Tibial artery (tissue), 4 donors: ENCODE data around the gene CWC27.

Source experiments
- DNase-seq, 2 donors: peaks; one replicate each; pipeline ENCODE4 v3.0.0-alpha.2; 2019
- H3K27ac ChIP-seq, 2 donors: fragments of 200-600 bp; sonication (generic) in 1 of 2; 1 replicate in 1 of 2; 2 replicates in 1 of 2; pipeline ENCODE4 v1.5.1; 2018 to 2019; ENCODE audit warnings: mild to moderate bottlenecking in 1 of 2
- H3K27me3 ChIP-seq, 2 donors: fragments of 200-600 bp; sonication (generic) in 1 of 2; one replicate each; pipeline versions ENCODE4 v1.5.1 to v1.6.0; 2016 to 2019
- H3K36me3 ChIP-seq, 3 donors: fragments of 200-600 bp; sonication (generic) in 2 of 3; one replicate each; pipeline ENCODE4 v1.5.1; 2016 to 2019; ENCODE audit warnings: mild to moderate bottlenecking in 2 of 3
- H3K4me1 ChIP-seq, 4 donors: fragments of 200-600 bp; sonication (generic) in 2 of 4; 1 replicate in 3 of 4; 2 replicates in 1 of 4; pipeline ENCODE4 v1.5.1; 2016 to 2019
- H3K4me3 ChIP-seq, 2 donors: fragments of 200-600 bp; sonication (generic) in 1 of 2; 1 replicate in 1 of 2; 2 replicates in 1 of 2; pipeline ENCODE4 v1.5.1; 2018 to 2019; ENCODE audit warnings: mild to moderate bottlenecking in 2 of 2
- H3K9me3 ChIP-seq, 3 donors: fragments of 200-600 bp; sonication (generic) in 1 of 3; one replicate each; pipeline ENCODE4 v1.5.1; 2016 to 2019
- intact Hi-C: fragments of 100-400 bp; cut with DNase I; formaldehyde crosslinking; loops from one replicate; pipeline ENCODE4 v1.15.0; 2023; ENCODE audit warnings: low total_unique reads
- TF ChIP-seq, protein P1 (sequence below), 2 experiments: fragments of 200-600 bp in 1 of 2; fragments of 450-650 bp in 1 of 2; IDR thresholded peaks; one replicate each; pipeline ENCODE4 v1.5.1; 2017 to 2019; ENCODE audit warnings: antibody characterized with exemption in 2 of 2, mild to moderate bottlenecking in 1 of 2, moderate library complexity in 1 of 2

CWC27 gene

DNA sequence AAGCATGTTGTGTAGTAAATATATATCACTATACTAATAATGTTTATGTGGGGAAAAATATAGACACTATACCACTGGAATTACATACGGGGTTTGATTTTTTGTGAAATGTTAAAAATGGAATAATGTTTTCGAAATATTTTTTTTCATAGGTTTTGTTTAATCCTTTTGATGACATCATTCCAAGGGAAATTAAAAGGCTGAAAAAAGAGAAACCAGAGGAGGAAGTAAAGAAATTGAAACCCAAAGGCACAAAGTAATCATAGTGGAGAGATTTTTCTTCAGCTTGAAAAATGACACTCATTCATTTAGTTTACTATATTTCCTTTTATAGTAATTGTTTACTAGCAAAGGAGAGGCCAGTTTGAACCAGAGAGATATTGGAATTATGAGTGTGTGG, 17.6 kb downstream of the CWC27 start:
- intact Hi-C loops, result no loop called here
- peaks cover 5 to 22% (median 7%) of the 10 kb centered on the region in 3 donors for H3K36me3 ChIP-seq
- TF ChIP-seq, protein P1, sequence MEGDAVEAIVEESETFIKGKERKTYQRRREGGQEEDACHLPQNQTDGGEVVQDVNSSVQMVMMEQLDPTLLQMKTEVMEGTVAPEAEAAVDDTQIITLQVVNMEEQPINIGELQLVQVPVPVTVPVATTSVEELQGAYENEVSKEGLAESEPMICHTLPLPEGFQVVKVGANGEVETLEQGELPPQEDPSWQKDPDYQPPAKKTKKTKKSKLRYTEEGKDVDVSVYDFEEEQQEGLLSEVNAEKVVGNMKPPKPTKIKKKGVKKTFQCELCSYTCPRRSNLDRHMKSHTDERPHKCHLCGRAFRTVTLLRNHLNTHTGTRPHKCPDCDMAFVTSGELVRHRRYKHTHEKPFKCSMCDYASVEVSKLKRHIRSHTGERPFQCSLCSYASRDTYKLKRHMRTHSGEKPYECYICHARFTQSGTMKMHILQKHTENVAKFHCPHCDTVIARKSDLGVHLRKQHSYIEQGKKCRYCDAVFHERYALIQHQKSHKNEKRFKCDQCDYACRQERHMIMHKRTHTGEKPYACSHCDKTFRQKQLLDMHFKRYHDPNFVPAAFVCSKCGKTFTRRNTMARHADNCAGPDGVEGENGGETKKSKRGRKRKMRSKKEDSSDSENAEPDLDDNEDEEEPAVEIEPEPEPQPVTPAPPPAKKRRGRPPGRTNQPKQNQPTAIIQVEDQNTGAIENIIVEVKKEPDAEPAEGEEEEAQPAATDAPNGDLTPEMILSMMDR (IDR thresholded peaks at IDR 0.05), result no peak

DNA sequence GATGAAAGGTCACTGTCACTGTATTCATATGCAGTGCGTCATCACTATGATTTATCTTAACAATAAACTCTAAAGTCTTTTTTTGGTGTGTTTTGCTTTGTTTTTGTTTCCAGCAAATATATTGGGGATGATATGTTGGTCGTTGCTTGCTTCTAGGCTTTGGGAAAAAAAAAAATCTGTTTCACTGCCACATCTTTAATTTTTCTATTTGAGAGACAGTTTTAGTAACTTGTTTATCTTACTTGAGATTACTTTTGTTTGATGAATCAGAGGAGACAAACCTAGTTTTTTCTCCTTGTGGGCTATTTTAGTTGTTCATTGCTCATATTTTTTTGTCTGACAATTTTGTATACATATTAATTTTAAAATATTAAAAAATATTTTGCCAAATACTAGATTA, 19.4 kb downstream of the CWC27 start:
- Histone ChIP-seq H3K4me3 (no peak overlapping the region), H3K27ac (no peak overlapping the region), H3K27me3 (no peaks in the 10 kb centered on the region), H3K9me3 (no peaks in the 10 kb centered on the region), H3K36me3 (peaks cover 5 to 22% (median 7%) of the 10 kb centered on the region in 3 donors), H3K4me1 (no peaks in the 10 kb centered on the region)
- TF ChIP-seq, protein P1 (IDR thresholded peaks at IDR 0.05), result no peak
- DNase-seq, result no peak
- intact Hi-C loops, result no loop called here

More for the DNA sequence above, 17.6 kb downstream of the CWC27 start:
- no peak for DNase-seq
- Histone ChIP-seq H3K4me3 (no peak overlapping the region), H3K27me3 (no peaks in the 10 kb centered on the region), H3K9me3 (no peaks in the 10 kb centered on the region), H3K27ac (no peak overlapping the region), H3K4me1 (no peaks in the 10 kb centered on the region)

DNA sequence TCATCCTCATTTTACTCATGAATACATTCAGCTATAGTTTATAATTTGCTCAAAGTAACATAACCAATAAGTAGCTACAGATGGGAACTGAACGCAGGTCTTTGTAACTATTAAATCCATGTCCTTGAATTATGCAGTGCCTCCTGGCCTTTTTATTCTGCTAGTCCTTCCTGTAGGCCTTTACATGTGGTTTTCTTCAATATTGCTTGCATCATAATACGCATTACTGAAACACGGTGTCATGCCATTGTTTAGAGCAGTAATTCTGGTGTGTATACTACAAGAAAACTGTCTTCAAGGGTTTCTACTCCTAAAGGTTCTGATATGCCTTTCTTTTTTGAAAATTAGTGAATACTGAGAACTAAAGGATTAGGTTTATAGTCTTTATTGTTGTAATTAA, 20.7 kb downstream of the CWC27 start:
- no peaks in the 10 kb centered on the region for H3K9me3 ChIP-seq
- H3K36me3 ChIP-seq, result peaks cover 5 to 22% (median 7%) of the 10 kb centered on the region in 3 donors
- DNase-seq, result no peak
- H3K4me1 ChIP-seq, result no peaks in the 10 kb centered on the region
- intact Hi-C loops, result no loop called here
- TF ChIP-seq, protein P1 (IDR thresholded peaks at IDR 0.05), result no peak
- no peaks in the 10 kb centered on the region for H3K27me3 ChIP-seq
- H3K27ac ChIP-seq, result no peak overlapping the region
- no peak overlapping the region for H3K4me3 ChIP-seq

DNA sequence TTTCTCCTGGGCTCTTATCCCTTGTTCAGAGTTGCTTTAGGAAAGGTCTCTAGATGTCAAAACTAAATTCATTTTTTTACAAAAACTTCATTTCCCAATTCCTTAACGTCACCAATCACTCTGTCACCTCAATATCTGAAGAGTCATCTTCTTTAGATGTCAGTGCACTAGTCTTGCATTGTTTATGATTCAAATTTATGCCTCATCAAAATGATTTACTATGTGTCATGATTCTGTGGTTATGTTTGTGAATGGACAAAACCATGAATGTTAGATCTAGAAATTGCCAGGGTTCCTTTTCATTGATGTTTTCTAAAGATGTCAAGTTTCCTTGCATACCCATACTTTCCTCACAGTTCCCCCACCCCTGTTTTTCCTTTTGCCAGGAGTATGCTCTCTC, 21.5 kb downstream of the CWC27 start:
- intact Hi-C loops, result no loop called here
- TF ChIP-seq, protein P1 (IDR thresholded peaks at IDR 0.05), result no peak
- no peaks in the 10 kb centered on the region for H3K4me1 ChIP-seq
- no peaks in the 10 kb centered on the region for H3K9me3 ChIP-seq
- H3K36me3 ChIP-seq, result peaks cover 5 to 20% (median 7%) of the 10 kb centered on the region in 3 donors
- no peak overlapping the region for H3K27ac ChIP-seq
- no peak overlapping the region for H3K4me3 ChIP-seq
- no peak for DNase-seq
- no peaks in the 10 kb centered on the region for H3K27me3 ChIP-seq

DNA sequence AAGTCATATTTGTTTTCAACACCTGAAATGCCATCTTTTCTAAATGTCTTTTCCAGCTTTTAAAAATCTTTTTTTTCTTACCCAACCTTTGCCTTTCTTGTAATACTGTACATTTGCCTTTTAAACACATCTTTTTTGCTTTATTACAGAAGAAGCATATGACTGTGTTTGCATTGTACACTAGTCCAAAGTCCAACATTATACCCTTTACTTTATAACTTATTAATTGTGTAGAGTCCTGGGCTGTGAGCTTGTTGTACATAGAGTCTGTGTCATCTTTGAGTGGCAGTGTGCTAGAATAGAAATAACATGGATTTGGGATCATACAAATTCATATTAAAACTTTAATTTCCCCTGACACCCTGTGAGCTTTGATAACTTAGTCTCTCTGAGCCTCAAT, 23.7 kb downstream of the CWC27 start:
- TF ChIP-seq, protein P1 (IDR thresholded peaks at IDR 0.05), result no peak
- H3K4me1 ChIP-seq, result no peaks in the 10 kb centered on the region

More for the DNA sequence above, 23.7 kb downstream of the CWC27 start:
- Histone ChIP-seq H3K4me3 (no peak overlapping the region), H3K27me3 (no peaks in the 10 kb centered on the region), H3K9me3 (no peaks in the 10 kb centered on the region), H3K36me3 (peaks cover 3 to 7% (median 5%) of the 10 kb centered on the region in 3 donors), H3K27ac (no peak overlapping the region)
- intact Hi-C loops, result no loop called here
- DNase-seq, result no peak
